GM23338 (cell line): ENCODE results near the gene PAQR6.

Source experiments
- CTCF ChIP-seq, 2 experiments: fragments of 200-600 bp in 1 of 2; sonication (generic) in 1 of 2; conservative IDR thresholded peaks; 2 replicates each; pipeline versions ENCODE4 v1.5.1 to v1.6.1; 2016 to 2017; ENCODE audit warnings: antibody characterized with exemption in 2 of 2, low read depth in 2 of 2, mild to moderate bottlenecking in 2 of 2, moderate library complexity in 1 of 2
- POLR2AphosphoS5 ChIP-seq: IDR thresholded peaks from 2 replicates; pipeline ENCODE4 v1.6.1; 2016; ENCODE audit warnings: antibody characterized with exemption, low read depth
- REST ChIP-seq: IDR thresholded peaks from one replicate; pipeline ENCODE4 v1.6.1; 2018; ENCODE audit warnings: antibody characterized with exemption; ENCODE audit not compliant: unreplicated experiment

- TF ChIP-seq POLR2AphosphoS5, result no peak
- no peak for TF ChIP-seq CTCF (conservative IDR thresholded peaks at IDR 0.05; ENCODE audit: low read depth in 2 of 2)
- TF ChIP-seq REST, result no peak
These were observed 13.0 kb upstream of the PAQR6 start for GRCh38 chr1:156260896-156261295.
